ENCODE measurements around the gene ZNF79. TPM values are rescaled to one million over a fixed set of nuclear protein-coding genes. Genes with fewer than 3 reads are reported as not detected.
"Not testable (repeated sequence)": the region's sequence is repeated elsewhere in the genome, so short reads cannot be mapped to it uniquely, and the experiment has no call there.

Gene ZNF79
- total RNA-seq, 2 donors from 2014 or later, result 6.2 to 6.6 TPM

GRCh38 chr9:127448112-127448805 lies 24.1 kb downstream of the ZNF79 start:
- ATAC-seq, result no peak
- DNase-seq, result no peak
- intact Hi-C loops (cut with DNase I), result no loop called here

DNA sequence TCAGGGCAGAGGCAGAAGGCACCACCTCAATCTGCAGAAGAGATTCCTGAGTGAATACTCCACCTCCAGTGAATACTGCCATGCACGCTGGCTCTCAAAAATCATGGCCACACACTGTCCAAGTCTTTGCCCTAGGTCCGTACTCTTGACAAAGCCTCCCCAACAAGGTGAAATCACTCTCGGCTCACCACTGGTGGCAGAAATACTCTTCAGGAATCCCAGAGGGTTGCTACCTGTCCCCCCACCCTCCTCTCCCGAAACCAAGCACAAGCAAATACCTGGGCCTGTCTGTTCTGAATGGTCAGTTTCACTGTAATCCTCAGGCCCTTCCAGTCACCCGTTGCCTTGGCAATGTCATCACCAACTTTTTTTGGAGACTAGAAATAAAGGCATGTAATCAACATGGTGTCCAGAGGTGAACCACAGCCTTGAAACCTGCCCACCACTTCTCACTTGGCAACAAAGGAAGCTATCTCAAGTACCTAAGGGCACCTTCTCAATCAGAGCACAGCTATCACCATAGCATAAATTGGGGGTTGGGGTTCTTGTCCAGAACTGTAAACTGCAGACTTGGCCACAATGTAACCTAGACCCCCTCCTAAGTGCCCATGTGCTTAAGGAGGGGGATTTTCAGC lies 25.3 kb downstream of the ZNF79 start:
- intact Hi-C loops (cut with DNase I), result no loop called here
- no peak for ATAC-seq
- no peak for DNase-seq

GRCh38 chr9:127450243-127450760 lies 26.1 kb downstream of the ZNF79 start:
- no peak for DNase-seq
- ATAC-seq, result peak; percentile 3 to 6
- intact Hi-C loops (cut with DNase I), result no loop called here

DNA sequence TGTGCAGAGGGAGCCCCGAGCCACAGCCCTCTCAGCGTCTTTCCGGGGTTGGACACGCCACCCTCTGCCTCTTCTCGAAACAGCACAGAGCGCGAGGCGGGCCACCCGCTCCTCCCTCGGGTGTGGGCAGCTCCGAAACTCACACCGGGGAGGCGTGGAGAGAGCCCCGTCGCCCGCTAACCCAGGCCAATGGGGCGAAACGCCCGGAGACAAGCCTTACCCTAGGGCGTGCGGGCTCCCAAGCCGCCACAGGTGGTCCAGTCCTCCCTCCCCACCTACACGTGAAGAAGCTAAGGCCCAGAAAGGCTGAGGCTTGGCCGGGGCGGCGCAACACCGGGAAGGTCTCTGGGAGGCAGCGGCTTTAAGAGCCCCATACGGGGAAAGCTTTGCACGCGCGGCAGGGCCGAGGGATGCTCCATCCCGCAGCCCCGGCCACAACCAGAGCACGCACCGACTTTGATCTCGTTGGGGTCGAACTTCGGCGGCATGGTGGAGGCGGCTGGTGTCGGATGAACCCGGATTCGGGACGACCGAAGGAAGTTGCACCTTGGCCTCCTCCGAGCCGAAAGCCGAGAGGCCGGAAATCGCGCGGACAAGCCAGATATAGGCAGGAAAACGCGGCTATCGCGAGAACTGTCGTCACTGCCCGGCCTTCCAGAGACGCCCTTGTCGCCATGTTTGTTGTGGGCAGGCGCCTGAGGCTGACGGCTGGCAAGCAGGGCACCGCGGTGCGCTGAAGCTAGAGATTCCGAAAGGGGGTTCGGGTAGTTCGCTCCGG lies 26.8 kb downstream of the ZNF79 start, which contains the start of the genes LRSAM1 and RPL12:
Gene LRSAM1 (plus strand): TSS at position 681 of the 778 bp plus-strand sequence. CDS start 3,018 bp downstream, outside the sequence.
Gene RPL12 (minus strand): TSS at position 577 of the 778 bp plus-strand sequence. CDS start 89 bp downstream, at position 488.
- DNase-seq, result peak; percentile 97
- intact Hi-C loops (cut with DNase I), result loop anchor here in 1 of 2 donors (1.0 kb wide), 1 partner anchor 27 kb away; the partner anchor contains the start of gene ZNF79
- ATAC-seq, result peak; percentile 85 to 88

GRCh38 chr9:127451608-127451857 lies 27.4 kb downstream of the ZNF79 start:
- intact Hi-C loops (cut with DNase I), result loop anchor here in 1 of 2 donors (1.0 kb wide), 1 partner anchor 27 kb away; the partner anchor contains the start of gene ZNF79
- DNase-seq (no peak), ATAC-seq (no peak)

DNA sequence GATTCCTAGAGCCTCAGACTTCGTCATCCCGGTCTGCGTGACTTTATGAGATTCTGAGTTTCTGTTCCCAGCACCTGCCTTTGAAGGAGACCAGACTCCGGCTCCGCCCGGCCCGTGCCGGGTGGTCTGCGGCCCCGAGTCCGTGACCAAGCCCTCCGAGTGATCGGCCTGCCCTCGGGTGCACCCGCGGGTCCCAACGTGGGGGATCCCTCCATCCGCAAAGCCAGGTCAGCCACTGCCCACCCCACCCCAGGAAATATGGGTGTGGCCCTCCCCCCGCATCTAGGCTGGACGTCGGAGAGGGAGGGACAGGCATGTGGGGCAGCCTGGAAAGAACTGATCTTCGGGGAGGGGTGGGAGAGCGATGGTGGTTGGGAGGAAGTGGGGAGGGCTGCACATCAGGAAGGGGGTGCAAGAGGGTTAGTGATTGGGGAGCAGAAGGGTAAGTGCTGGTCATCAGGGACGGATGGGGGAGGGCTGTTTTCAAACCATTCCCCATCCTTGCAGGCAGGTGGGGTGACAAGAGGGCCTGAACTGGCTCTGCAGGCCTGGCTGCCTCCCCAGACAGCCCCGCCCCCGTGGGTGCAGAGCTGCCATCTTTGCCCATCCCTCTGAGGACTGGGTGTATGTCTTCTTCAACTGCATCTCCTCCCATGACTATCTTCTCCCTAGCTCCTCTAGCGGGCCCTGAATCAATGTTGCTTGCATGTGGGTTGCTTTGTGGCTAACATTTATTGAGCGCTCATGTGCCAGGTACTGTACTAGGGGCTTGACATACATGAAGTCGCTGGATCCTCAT lies 27.9 kb downstream of the ZNF79 start:
- ATAC-seq (peak; percentile 28 to 29), DNase-seq (peak; percentile 63)
- intact Hi-C loops (cut with DNase I), result loop anchor here in 1 of 2 donors (1.0 kb wide), 1 partner anchor 28 kb away; the partner anchor contains the start of gene ZNF79

DNA sequence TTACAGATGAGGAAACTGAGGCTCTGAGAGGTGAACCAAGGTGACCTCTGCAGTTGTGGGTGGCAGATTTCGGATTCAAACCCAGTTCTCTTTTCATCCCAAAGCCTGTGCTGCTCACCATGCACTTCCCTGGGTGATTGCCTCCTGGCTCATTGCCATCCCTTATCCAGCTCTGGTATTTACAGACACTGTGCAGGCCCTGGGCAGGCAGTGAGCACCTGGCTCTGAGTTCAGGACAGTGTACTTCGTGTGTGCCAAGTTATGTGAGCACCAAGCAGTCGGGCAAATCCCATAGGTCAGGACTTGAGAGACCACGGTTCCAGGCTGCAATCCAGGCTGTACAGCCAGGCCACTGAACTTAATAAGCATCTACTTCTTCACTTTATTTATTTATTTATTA lies 28.5 kb downstream of the ZNF79 start:
- ATAC-seq, result peak; percentile 20 to 38

GRCh38 chr9:127455324-127455992 lies 31.3 kb downstream of the ZNF79 start:
- intact Hi-C loops (cut with DNase I), result no loop called here
- ATAC-seq (no peak), DNase-seq (no peak)

More for the DNA sequence above, 28.5 kb downstream of the ZNF79 start:
- intact Hi-C loops (cut with DNase I), result no loop called here
- peak; percentile 70 for DNase-seq

GRCh38 chr9:127457191-127457878 lies 33.2 kb downstream of the ZNF79 start:
- intact Hi-C loops (cut with DNase I), result no loop called here
- ATAC-seq (no peak), DNase-seq (no peak)

DNA sequence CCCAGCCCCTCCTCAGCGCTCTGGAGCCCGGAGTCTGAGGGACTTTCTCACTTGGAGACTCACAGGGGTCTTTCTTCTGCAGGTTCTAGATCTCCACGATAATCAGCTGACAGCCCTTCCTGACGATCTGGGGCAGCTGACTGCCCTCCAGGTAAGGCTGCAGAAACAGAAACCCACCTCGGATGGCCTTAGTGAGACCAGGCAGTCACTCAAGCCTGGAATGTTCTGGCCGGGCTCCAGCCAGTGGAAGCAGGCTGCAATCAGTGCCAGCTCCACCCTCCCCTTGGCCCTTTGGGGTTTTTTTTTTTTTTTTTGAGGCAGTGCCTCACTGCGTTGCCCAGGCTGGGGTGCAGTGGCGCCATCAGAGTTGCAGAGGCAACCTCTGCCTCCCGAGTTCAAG lies 34.7 kb downstream of the ZNF79 start:
- peak; percentile 53 for DNase-seq
- ATAC-seq, result peak; percentile 20 to 50
- intact Hi-C loops (cut with DNase I), result no loop called here

DNA sequence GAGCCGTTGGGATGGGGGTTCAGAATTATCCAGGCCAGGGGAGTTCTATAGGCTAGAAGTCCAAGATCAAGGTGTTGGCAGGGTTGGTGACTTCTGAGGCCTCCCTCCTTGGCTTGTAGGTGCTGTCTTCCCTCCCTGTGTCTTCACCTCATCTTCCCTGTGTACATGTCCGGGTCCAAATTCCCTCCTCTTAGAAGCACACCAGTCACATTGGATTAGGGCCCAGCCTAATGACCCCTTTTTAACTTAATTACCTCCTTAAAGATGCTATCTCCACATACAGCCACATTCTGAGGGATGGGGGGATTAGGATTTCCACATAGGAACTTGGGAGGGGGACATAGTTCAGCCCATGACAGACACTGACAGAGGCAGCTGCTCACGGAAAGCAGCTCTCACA lies 39.2 kb downstream of the ZNF79 start:
- no peak for DNase-seq
- intact Hi-C loops (cut with DNase I), result no loop called here
- ATAC-seq, result no peak

DNA sequence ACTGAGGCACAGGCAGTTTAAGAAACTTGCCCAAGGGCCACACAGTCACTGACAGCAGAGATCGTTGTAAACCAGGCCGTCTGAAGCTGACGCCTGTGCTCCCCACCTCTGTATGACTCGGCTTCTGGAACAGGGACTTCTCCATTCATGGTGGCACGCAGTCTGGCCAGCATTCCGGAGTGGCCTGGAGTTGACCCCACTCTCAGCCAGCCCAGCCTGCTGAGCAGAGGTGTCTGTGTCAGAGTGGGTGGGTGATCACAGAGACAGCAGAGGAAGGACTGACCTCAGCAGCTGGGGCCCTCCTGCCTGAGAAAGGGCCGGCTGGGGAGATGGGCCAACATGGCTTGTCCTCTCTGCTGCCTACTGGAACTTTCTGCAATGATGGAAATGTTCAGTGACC lies 39.7 kb downstream of the ZNF79 start:
- intact Hi-C loops (cut with DNase I), result no loop called here
- DNase-seq, result peak; percentile 63
- ATAC-seq, result peak; percentile 92

DNA sequence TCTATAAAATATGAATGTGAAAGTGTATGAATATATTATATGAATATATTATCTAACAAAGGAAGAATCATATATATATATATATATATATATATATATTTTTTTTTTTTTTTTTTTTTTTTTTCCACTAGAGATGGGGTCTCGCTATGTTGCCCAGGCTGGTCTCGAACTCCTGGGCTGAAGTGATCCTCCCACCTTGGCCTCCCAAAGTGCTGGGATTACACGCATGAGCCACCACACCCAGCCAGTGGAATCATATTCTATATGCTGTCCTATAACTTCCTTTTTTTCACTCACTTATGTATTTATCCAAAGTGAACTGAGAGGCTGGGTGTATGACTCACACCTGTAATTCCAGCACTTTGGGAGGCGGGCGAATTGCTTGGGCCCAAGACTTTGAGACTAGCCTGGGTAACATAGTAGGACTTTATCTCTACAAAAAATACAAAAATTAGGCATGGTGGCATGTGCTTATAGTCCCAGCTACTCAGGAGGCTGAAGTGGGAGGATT lies 42.3 kb downstream of the ZNF79 start:
- ATAC-seq; DNase-seq; intact Hi-C loops (cut with DNase I): not testable (repeated sequence)

DNA sequence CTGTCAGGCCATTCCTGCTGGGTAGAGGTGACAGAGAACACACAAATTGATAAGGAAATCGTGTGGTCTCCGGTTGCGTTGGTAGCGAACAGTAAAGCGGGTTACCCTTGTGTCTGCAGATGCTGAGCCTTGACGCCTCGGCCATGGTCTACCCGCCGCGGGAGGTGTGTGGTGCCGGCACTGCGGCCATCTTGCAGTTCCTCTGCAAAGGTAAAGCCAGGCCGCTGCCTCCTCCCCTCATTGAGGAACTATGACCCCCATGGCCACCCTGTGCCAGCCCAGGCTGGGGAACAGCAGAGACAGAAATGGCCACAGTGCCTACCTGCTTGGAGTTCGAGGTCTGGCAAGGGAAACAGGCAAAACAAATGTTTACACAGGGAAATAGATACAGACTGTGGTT lies 43.4 kb downstream of the ZNF79 start:
- intact Hi-C loops (cut with DNase I), result no loop called here
- no peak for DNase-seq
- no peak for ATAC-seq

DNA sequence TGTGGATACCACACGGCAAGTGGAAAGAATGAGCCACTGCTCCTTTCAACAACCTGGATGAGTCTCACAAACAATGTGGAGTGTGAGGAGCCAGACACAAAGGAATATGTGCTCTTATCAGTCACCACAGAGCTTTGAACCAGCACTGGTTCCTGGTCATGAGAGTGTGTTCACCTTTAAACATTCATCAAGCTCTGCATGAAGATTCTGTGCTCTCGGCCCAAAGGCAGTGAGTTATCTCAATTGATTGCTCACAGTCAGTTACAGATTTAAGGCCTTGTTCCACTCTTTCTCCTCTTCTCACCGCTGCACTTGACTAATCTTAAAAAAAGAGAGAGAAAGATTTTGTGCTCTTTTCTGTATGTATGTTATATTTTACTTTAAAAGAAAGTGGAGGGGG lies 46.5 kb downstream of the ZNF79 start:
- no peak for DNase-seq
- no peak for ATAC-seq
- intact Hi-C loops (cut with DNase I), result no loop called here

GRCh38 chr9:127473501-127473900 lies 49.3 kb downstream of the ZNF79 start:
- intact Hi-C loops (cut with DNase I), result no loop called here
- ATAC-seq, result peak; percentile 38
- DNase-seq, result no peak

DNA sequence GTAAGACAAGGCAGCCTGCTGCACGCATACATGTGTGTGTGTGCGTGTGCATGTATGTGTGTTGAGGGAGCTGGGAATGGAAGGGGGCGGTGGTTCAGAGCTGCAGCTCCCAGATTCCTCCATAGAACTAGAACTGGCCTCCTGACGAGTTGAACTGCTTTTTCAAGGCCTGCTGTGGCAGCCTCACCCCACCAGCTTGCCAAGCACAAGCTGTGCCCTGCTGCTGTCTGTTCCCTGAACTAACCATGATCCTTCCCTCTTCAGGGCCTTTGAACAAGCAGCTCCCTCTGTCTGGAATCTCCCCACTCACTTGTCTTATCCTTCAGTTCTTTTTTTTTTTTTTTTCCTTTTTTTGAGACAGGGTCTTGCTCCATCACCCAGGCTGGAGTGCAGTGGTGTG lies 49.8 kb downstream of the ZNF79 start:
- ATAC-seq, result no peak
- intact Hi-C loops (cut with DNase I), result no loop called here
- DNase-seq, result no peak

DNA sequence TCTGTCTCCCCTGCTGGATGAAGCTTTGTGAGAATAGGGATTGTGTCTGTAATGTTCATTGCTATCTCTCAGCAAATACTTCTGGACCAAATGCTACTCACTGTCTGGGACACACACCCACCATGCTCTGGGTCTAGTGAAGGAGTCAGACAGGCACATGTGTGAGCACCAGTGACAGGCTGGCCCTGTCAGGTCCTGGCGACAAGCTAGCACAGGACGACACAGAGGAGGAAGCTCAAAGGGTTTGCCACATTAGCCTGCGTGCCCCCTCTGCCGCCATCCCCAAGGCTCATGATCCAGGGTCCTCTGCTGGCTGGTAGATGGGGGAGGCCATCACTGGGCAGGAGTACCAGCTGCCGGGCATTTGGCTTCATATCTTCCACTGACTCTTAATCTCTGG lies 50.4 kb downstream of the ZNF79 start:
- intact Hi-C loops (cut with DNase I), result no loop called here
- DNase-seq, result no peak
- ATAC-seq, result no peak

Data from left cardiac atrium (tissue), 4 donors.